HT-29 (cell line): Measurements from ENCODE around the gene FBXW9. TPM values are rescaled to one million over a fixed set of nuclear protein-coding genes. Genes with fewer than 3 reads are reported as not detected.
"Not testable (repeated sequence)": the region's sequence is repeated elsewhere in the genome, so short reads cannot be mapped to it uniquely, and the experiment has no call there.

ENCODE experiments used
- DNase-seq: peaks from one replicate; pipeline ENCODE4 v3.0.0-alpha.2; 2015; ENCODE audit warnings: low spot score
- total RNA-seq: library from RNA; depleted of rRNA; stranded (reverse); fragments of >200 nt; shearing (Covaris generic); gene quantifications from 2 replicates; pipeline ENCODE4 v1.2.3, GENCODE V29; 2014; rRNA removed

The FBXW9 gene
- 32.9 and 38.0 TPM in 2 replicates for total RNA-seq

- DNase-seq, result peak; percentile 90
Measured at GRCh38 chr19:12696366-12697335, at the start of gene FBXW9. FBXW9 (minus strand) TSS chr19:12696631; CDS start chr19:12696581, 50 bp downstream.

- DNase-seq, result no peak
Measured at GRCh38 chr19:12745166-12745897, 48.9 kb upstream of the FBXW9 start.

- no peak for DNase-seq
Measured at GRCh38 chr19:12737835-12738351, 41.5 kb upstream of the FBXW9 start.

GRCh38 chr19:12736995-12737834, 40.8 kb upstream of the FBXW9 start, which contains the start of gene GET3:
GET3 (plus strand) TSS chr19:12737497; CDS start chr19:12737506, 9 bp downstream.
- peak; percentile 94 for DNase-seq

- peak; percentile 25 for DNase-seq
Measured at GRCh38 chr19:12733369-12734214, 37.2 kb upstream of the FBXW9 start.

GRCh38 chr19:12731337-12731736, 34.9 kb upstream of the FBXW9 start:
- DNase-seq, result no peak

- no peak for DNase-seq
Measured at GRCh38 chr19:12730064-12730463, 33.6 kb upstream of the FBXW9 start.

- DNase-seq, result no peak
Measured at GRCh38 chr19:12727745-12728433, 31.5 kb upstream of the FBXW9 start.

GRCh38 chr19:12726988-12727316, 30.5 kb upstream of the FBXW9 start:
- DNase-seq, result no peak

- DNase-seq, result not testable (repeated sequence)
Measured at GRCh38 chr19:12725612-12726011, 29.2 kb upstream of the FBXW9 start.

GRCh38 chr19:12723641-12724426, 27.4 kb upstream of the FBXW9 start, which contains the start of gene TNPO2:
TNPO2 (minus strand) TSS chr19:12723932; CDS start chr19:12720977, 2,955 bp downstream.
- peak; percentile 48 for DNase-seq

GRCh38 chr19:12723381-12723640, 26.9 kb upstream of the FBXW9 start:
- no peak for DNase-seq

GRCh38 chr19:12722566-12723380, 26.3 kb upstream of the FBXW9 start:
- DNase-seq, result peak; percentile 96

- DNase-seq, result peak; percentile 26
Measured at GRCh38 chr19:12721656-12722565, 25.5 kb upstream of the FBXW9 start.

- no peak for DNase-seq
Measured at GRCh38 chr19:12720851-12721655, 24.6 kb upstream of the FBXW9 start.

GRCh38 chr19:12720296-12720695, 23.9 kb upstream of the FBXW9 start:
- DNase-seq, result no peak
